HG03565 (cell line): ENCODE data around the gene HS2ST1.
"Not testable (repeated sequence)": the region's sequence is repeated elsewhere in the genome, so short reads cannot be mapped to it uniquely, and the experiment has no call there.

ENCODE experiments used
- ATAC-seq: cut with Tn5 transposase; IDR thresholded peaks from one replicate; pipeline ENCODE4 v1.9.1; 2021; ENCODE audit warnings: mild to moderate bottlenecking, moderate library complexity; ENCODE audit not compliant: unreplicated experiment

The HS2ST1 gene

DNA sequence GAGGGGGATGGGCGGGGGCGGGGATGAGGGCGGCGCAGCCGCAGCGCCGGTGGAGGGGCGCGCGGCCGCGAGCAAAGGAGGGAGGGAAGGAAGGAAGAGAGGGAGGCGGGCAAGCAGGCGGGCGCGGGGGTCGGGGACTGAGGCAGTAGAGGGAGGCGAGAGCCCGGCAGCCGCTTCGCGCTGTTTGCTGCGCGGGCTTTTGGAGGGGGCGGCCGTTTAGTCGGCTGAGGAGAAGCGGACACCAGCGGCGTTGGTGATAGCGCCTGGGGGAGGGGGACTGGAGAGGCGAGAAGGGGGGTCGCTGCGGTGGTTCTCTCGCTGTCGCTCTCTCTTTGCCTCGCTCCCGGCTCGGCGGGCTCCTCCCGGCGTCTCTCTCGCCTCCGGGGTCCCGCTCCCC lies at the start of gene HS2ST1:
Gene HS2ST1, plus strand, starts transcription at position 35 of the 397 bp plus-strand sequence.
- ATAC-seq: no peak

DNA sequence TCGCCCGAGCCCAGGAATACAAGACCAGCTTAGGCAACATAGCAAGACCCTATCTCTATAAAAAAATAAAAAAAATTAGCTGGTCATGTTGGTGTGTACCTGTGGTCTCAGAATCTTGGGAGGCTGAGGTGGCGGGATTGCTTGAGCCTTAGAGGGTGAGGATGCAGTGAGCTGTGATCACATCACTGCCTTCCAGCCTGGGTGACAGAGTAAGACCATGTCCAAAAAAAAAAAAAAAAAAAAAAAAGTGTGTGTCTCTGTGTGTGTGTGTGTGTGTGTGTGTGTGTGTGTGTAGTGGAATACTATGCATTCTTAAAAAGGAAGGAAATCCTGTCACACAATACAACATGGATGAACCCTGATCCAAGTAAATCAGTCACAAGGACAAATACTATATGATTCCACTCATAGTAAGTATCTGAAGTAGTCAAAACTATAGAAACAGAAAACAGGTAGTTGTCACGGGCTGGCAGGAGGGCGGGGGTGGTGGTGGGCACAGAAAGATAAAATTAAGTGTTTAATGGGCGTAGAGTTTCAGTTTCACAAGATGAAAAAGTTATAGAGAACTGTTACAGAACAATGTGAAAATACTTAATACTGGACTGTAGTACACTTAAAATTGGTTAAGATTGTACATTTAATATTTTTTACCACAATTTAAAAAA lies 48.3 kb upstream of the HS2ST1 start:
- no peak for ATAC-seq

GRCh38 chr1:86866665-86867064 lies 47.8 kb upstream of the HS2ST1 start:
- ATAC-seq: no peak

DNA sequence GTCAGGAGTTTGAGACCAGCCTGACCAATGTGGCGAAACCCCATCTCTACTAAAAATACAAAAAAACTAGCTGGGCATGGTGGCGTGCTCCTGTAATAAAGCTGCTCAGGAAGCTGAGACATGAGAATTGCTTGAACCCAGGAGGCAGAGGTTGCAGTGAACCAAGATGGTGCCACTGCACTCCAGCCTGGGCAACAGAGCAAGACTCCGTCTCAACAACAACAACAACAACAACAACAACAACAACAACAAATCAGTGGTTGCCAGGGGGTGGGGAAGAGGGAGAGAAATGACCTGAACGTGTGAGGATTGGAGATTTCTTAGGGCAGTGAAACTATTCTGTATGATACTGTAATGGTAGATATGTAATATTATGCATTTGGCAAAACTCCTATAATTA lies 47.2 kb upstream of the HS2ST1 start:
- not testable (repeated sequence) for ATAC-seq

DNA sequence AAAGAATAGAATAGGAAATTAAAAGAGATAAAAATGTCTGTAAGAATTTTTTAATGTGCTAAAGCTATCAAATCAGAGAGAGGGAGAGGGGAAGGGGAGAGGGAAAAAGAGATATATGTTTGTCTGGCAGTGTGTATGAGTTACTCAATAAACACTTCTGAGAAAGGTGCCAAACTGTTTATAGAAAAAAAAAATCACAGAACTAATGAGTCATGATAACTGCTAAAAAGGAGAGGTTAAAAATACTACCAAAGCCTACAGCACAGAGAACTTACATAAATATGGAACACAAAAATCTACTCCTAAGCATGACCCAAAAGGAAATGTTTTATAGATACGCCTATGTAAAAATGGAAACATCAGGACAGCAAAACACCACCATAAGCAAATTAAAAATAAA lies 46.0 kb upstream of the HS2ST1 start:
- ATAC-seq: no peak

DNA sequence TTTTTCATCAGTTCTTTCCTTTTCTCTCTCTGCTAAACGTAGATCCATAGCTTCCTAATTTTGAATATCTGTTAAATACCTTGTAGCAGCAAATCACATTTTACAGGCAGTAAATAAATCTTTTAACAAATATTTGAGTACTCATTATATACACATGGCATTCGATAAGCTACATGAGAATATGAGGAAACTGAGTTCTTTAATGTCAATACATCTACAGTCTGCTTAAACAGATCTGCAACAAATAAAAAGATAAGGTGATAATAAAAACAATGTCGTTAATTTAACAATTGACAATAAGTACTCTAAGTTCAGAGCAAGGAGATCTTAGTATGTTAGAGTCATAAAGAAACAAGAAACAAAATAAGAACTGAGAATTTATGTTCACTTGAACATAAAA lies 43.4 kb upstream of the HS2ST1 start:
- ATAC-seq: no peak

- no peak for ATAC-seq
Observed at GRCh38 chr1:86872086-86872485, 42.3 kb upstream of the HS2ST1 start.

GRCh38 chr1:86875722-86876121 lies 38.7 kb upstream of the HS2ST1 start:
- ATAC-seq: no peak

- ATAC-seq: peak; percentile 55
Observed at GRCh38 chr1:86887479-86888162, 26.8 kb upstream of the HS2ST1 start.

GRCh38 chr1:86888327-86888726 lies 26.1 kb upstream of the HS2ST1 start:
- no peak for ATAC-seq

GRCh38 chr1:86899401-86899800 lies 15.0 kb upstream of the HS2ST1 start:
- ATAC-seq: not testable (repeated sequence)

GRCh38 chr1:86905875-86906274 lies 8.6 kb upstream of the HS2ST1 start:
- no peak for ATAC-seq

DNA sequence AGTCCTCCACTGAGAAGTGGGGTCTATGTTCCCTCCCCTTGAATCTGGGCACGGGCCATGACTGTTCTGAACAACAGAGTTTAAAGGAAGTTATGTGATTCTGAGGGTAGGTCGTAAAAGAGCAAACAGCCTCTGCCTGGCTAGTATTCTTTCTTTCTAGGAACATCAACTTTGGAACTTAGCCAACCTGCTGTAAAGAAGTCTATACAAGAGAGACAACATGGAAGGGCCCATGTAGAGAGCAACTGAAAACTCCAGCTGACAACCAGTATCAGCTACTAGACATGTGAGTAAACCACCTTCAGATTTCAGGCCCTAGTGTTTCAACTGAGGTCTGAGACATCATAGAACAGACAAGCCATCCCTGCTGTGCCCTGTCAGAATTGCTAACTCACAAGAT lies 8.0 kb upstream of the HS2ST1 start:
- no peak for ATAC-seq

DNA sequence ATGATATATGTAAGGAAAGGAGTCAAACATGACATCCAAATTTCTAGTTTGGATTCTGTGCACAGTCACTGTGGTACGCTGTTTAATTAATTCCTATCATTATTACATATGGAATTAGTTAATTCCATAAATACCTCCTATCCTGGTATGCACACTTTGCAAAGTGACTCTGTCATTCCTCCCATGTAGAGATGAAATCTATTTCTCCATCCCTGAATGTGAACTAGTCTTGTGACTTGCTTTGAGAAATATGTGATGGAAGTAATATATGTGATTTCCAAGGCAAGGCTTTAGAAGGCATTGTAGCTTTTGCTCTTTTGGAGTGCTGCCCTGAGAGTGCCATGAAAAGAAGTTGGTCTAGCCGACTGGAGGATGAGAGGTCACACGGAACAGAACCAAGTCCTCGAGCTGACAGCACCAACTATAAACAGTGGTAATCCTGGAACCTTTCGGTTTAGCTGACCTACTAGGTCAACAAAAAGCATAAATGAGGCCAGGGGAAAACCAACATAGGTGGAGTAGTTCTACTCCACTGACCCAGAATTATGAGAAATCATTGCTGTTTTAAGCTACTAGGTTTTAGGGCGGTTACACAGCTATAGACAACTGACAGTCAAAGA lies 2.0 kb upstream of the HS2ST1 start:
- ATAC-seq: no peak

GRCh38 chr1:86913399-86913895 lies 988 bp upstream of the HS2ST1 start:
- no peak for ATAC-seq

- ATAC-seq: peak; percentile 82
Observed at GRCh38 chr1:86913896-86914600, 387 bp upstream of the HS2ST1 start, which contains the start of gene SELENOF. SELENOF (minus strand) TSS chr1:86914126; CDS start chr1:86914111, 15 bp downstream.

- no peak for ATAC-seq
Observed at GRCh38 chr1:86914998-86915736, 732 bp downstream of the HS2ST1 start.

DNA sequence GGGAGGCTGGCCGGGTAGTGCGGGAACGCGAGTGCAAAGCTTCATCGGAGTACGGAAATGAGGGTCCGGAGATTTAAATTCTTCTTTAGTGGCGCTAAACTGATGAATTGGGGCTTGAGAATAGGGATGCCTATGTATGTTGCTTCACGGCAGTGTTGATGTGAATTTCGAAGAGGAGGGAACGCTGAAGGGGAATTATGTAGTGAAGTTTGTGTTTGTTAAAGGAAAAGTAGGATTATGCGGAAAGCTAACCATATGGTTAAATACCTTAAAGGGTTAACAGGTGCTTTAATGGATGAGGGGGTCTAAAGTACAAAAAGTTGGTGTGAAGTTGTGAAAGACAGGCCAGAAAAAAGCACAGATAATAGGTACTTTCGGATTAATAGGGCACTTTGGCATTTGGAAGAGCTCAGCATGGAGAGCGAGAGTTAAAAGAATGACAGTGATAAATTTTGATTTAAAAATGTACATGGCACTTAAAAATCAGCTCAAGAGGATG lies 1.4 kb downstream of the HS2ST1 start:
- ATAC-seq: no peak

- no peak for ATAC-seq
Observed at GRCh38 chr1:86916752-86917151, 2.3 kb downstream of the HS2ST1 start.

DNA sequence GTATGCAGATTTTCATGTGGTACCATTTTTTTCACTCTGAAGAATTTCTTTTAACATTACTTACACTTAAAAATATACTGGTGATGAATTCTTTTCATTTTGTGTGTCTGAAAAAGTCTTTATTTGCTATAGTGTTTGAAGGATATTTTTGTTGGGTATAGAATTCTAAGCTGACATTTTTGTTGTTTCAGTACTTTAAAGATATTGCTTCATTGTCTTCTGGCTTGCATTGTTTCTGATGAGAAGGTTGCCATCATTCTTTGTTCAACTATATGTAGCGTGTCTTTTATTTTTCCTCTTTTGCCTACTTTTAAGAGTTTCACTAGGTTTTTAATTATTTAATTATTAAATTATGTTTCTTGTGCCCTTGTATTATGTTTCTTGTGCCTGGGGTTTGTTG lies 8.0 kb downstream of the HS2ST1 start:
- ATAC-seq: no peak
